WTC11 (cell line): ENCODE results near the gene ITGA5. TPM values are rescaled to one million over a fixed set of nuclear protein-coding genes. Genes with fewer than 3 reads are reported as not detected.

Experiments used
- ATAC-seq: fragments of 200-7000 bp; cut with Tn5 transposase; 2 replicates; pipeline ENCODE4 v1.10.0; 2021; ENCODE audit warnings: mild to moderate bottlenecking, moderate library complexity
- CTCF ChIA-PET: fragments of 300-600 bp; sonication (Branson Sonifier 250); formaldehyde crosslinking; loops from one replicate; lab custom pipeline; 2021; ENCODE audit warnings: antibody characterized with exemption; lab: Charles Lee
- POLR2A ChIA-PET: fragments of 350-600 bp; sonication (Branson Sonifier 250); formaldehyde crosslinking; loops from one replicate; lab custom pipeline; 2021; ENCODE audit warnings: antibody characterized with exemption; lab: Charles Lee
- DNase-seq: peaks from one replicate; pipeline ENCODE4 v3.0.0; 2021; ENCODE audit warnings: low spot score
- H3K27ac Mint-ChIP-seq: 2 replicates; pipeline ENCODE4 v1.8.0; 2021; ENCODE audit warnings: mixed read lengths
- H3K27me3 Mint-ChIP-seq: 2 replicates; pipeline ENCODE4 v1.8.0; 2021; ENCODE audit warnings: low read depth, mild to moderate bottlenecking, moderate library complexity, mixed read lengths
- H3K36me3 Mint-ChIP-seq: 2 replicates; pipeline ENCODE4 v1.8.0; 2021; ENCODE audit warnings: mixed read lengths
- H3K4me1 Mint-ChIP-seq: 2 replicates; pipeline ENCODE4 v1.8.0; 2022; ENCODE audit warnings: mixed read lengths
- H3K4me3 Mint-ChIP-seq: 2 replicates; pipeline ENCODE4 v1.8.0; 2021; ENCODE audit warnings: mild to moderate bottlenecking, moderate library complexity, mixed read lengths
- H3K9me3 Mint-ChIP-seq: 2 replicates; pipeline ENCODE4 v1.8.0; 2021; ENCODE audit warnings: mixed read lengths
- CREB1 ChIP-seq: sonication (generic); formaldehyde crosslinking; IDR thresholded peaks from 2 replicates; pipeline ENCODE4 v1.8.0; 2023; ENCODE audit warnings: mild to moderate bottlenecking, missing genetic modification reagents
- CTCF ChIP-seq: fragments of 200-600 bp; IDR thresholded peaks from 2 replicates; pipeline ENCODE4 v1.8.0; 2022; ENCODE audit warnings: antibody characterized with exemption
- FOXK1 ChIP-seq: sonication (generic); formaldehyde crosslinking; IDR thresholded peaks from 2 replicates; pipeline ENCODE4 v1.8.0; 2022; ENCODE audit warnings: mild to moderate bottlenecking, moderate library complexity, missing genetic modification reagents
- HMGA2 ChIP-seq: fragments of 250-450 bp; sonication (Bioruptor Pico); IDR thresholded peaks from 2 replicates; pipeline ENCODE4 v1.4.0; 2021; ENCODE audit warnings: mild to moderate bottlenecking, moderate library complexity
- HMGXB4 ChIP-seq: sonication (generic); formaldehyde crosslinking; IDR thresholded peaks from 2 replicates; pipeline ENCODE4 v1.8.1; 2023; ENCODE audit warnings: mild to moderate bottlenecking, moderate library complexity, missing genetic modification reagents
- MYBL2 ChIP-seq: sonication (generic); formaldehyde crosslinking; IDR thresholded peaks from 2 replicates; pipeline ENCODE4 v1.8.1; 2023; ENCODE audit warnings: mild to moderate bottlenecking, moderate library complexity, missing genetic modification reagents
- NR3C1 ChIP-seq: sonication (generic); formaldehyde crosslinking; conservative IDR thresholded peaks from 2 replicates; pipeline ENCODE4 v1.8.1; 2023; ENCODE audit warnings: low read depth, mild to moderate bottlenecking, missing genetic modification reagents
- RELA ChIP-seq: sonication (generic); formaldehyde crosslinking; IDR thresholded peaks from 2 replicates; pipeline ENCODE4 v1.8.1; 2022; ENCODE audit warnings: missing genetic modification reagents, mild to moderate bottlenecking, borderline replicate concordance
- RORB ChIP-seq: fragments of 250-450 bp; sonication (Bioruptor Pico); IDR thresholded peaks from 2 replicates; pipeline ENCODE4 v1.9.0; 2021; ENCODE audit warnings: mild to moderate bottlenecking
- TEAD4 ChIP-seq: sonication (generic); formaldehyde crosslinking; IDR thresholded peaks from 2 replicates; pipeline ENCODE4 v1.8.0; 2022; ENCODE audit warnings: mild to moderate bottlenecking, missing genetic modification reagents
- USF1 ChIP-seq: sonication (generic); formaldehyde crosslinking; IDR thresholded peaks from 2 replicates; pipeline ENCODE4 v1.8.0; 2022; ENCODE audit warnings: mild to moderate bottlenecking, missing genetic modification reagents
- ZNF121 ChIP-seq: sonication (generic); formaldehyde crosslinking; IDR thresholded peaks from 2 replicates; pipeline ENCODE4 v1.8.0; 2023; ENCODE audit warnings: missing genetic modification reagents
- total RNA-seq: library from RNA; stranded (reverse); gene quantifications from 3 replicates; pipeline ENCODE4 v1.2.3, GENCODE V29; 2021
- TF ChIP-seq, protein P1 (sequence below): sonication (generic); formaldehyde crosslinking; IDR thresholded peaks from 2 replicates; pipeline ENCODE4 v1.8.1; 2022; ENCODE audit warnings: mild to moderate bottlenecking, moderate library complexity, missing genetic modification reagents
- TF ChIP-seq, protein P2 (sequence below): sonication (generic); formaldehyde crosslinking; IDR thresholded peaks from 2 replicates; pipeline ENCODE4 v1.8.0; 2022; ENCODE audit warnings: missing genetic modification reagents
- TF ChIP-seq, protein P3 (sequence below): sonication (generic); formaldehyde crosslinking; IDR thresholded peaks from 2 replicates; pipeline ENCODE4 v1.8.1; 2023; ENCODE audit warnings: mild to moderate bottlenecking, missing genetic modification reagents

The ITGA5 gene
- total RNA-seq, 1 experiment from 2014 or later: 21.9 TPM

DNA sequence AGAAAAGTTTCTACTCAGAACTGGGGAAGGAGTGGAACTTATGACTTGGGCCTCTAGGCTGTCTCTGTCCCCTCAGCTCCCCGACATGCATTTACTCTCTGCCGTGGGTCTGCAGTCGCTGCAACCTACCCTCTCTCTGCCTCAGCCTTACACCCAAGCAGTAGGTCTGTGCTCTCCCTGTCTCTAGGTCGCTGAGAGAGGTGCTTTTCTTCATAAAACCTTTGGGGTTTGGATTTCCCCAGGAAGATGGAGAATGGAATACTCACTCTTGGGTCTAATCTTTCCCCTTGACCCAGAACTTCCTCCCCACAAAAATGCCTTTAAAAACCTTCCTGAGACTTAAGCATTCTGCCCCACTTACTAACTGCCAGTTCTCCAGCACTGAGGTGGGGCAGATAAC lies 67.7 kb downstream of the ITGA5 start:
- ChIA-PET CTCF (interaction anchor here (1.2 to 4.3 kb wide), 7 partner anchors 9 to 58 kb away, joined by 3 to 61 read pairs (median 13); partner anchors contain the start of gene COPZ1), POLR2A (interaction anchor here (1.0 to 1.3 kb wide), 3 partner anchors 11 to 19 kb away, joined by 3 to 8 read pairs (median 4); no protein-coding TSS in a partner anchor)
- peak overlapping the region; percentile 87 for H3K4me3 Mint-ChIP-seq
- H3K27me3 Mint-ChIP-seq: peaks cover 18% of the 10 kb centered on the region
- H3K4me1 Mint-ChIP-seq: peaks cover 47% of the 10 kb centered on the region
- no peaks in the 10 kb centered on the region for H3K9me3 Mint-ChIP-seq
- peaks cover 38% of the 10 kb centered on the region for H3K36me3 Mint-ChIP-seq
- DNase-seq (no peak), ATAC-seq (no peak)
- TF ChIP-seq CTCF (no peak), RORB (CRISPR knock-in tag) (no peak), MYBL2 (CRISPR knock-in tag) (no peak), HMGXB4 (no peak), FOXK1 (CRISPR knock-in tag) (no peak), USF1 (CRISPR knock-in tag) (no peak), CREB1 (CRISPR knock-in tag) (no peak)
- TF ChIP-seq, protein P1, sequence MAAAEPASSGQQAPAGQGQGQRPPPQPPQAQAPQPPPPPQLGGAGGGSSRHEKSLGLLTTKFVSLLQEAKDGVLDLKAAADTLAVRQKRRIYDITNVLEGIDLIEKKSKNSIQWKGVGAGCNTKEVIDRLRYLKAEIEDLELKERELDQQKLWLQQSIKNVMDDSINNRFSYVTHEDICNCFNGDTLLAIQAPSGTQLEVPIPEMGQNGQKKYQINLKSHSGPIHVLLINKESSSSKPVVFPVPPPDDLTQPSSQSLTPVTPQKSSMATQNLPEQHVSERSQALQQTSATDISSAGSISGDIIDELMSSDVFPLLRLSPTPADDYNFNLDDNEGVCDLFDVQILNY (CRISPR knock-in tag): no peak
- TF ChIP-seq, protein P2, sequence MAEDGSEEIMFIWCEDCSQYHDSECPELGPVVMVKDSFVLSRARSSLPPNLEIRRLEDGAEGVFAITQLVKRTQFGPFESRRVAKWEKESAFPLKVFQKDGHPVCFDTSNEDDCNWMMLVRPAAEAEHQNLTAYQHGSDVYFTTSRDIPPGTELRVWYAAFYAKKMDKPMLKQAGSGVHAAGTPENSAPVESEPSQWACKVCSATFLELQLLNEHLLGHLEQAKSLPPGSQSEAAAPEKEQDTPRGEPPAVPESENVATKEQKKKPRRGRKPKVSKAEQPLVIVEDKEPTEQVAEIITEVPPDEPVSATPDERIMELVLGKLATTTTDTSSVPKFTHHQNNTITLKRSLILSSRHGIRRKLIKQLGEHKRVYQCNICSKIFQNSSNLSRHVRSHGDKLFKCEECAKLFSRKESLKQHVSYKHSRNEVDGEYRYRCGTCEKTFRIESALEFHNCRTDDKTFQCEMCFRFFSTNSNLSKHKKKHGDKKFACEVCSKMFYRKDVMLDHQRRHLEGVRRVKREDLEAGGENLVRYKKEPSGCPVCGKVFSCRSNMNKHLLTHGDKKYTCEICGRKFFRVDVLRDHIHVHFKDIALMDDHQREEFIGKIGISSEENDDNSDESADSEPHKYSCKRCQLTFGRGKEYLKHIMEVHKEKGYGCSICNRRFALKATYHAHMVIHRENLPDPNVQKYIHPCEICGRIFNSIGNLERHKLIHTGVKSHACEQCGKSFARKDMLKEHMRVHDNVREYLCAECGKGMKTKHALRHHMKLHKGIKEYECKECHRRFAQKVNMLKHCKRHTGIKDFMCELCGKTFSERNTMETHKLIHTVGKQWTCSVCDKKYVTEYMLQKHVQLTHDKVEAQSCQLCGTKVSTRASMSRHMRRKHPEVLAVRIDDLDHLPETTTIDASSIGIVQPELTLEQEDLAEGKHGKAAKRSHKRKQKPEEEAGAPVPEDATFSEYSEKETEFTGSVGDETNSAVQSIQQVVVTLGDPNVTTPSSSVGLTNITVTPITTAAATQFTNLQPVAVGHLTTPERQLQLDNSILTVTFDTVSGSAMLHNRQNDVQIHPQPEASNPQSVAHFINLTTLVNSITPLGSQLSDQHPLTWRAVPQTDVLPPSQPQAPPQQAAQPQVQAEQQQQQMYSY (CRISPR knock-in tag): no peak
- no peak overlapping the region for H3K27ac Mint-ChIP-seq

- no peak overlapping the region for H3K4me3 Mint-ChIP-seq
- H3K27ac Mint-ChIP-seq: no peak overlapping the region
- peaks cover 47% of the 10 kb centered on the region for H3K4me1 Mint-ChIP-seq
- no peaks in the 10 kb centered on the region for H3K9me3 Mint-ChIP-seq
- POLR2A ChIA-PET: interaction anchor here (1.0 kb wide), 1 partner anchor 11 kb away, joined by 3 read pairs; no protein-coding TSS in a partner anchor
- ATAC-seq: no peak
- peaks cover 38% of the 10 kb centered on the region for H3K36me3 Mint-ChIP-seq
- CTCF ChIA-PET: interaction anchor here (0.8 to 4.3 kb wide), 10 partner anchors 14 to 159 kb away, joined by 3 to 61 read pairs (median 8); partner anchors contain the start of gene COPZ1
- TF ChIP-seq NR3C1 (CRISPR knock-in tag) (no peak), ZNF121 (CRISPR knock-in tag) (no peak), TEAD4 (CRISPR knock-in tag) (no peak), CREB1 (CRISPR knock-in tag) (no peak), RELA (CRISPR knock-in tag) (no peak), HMGA2 (no peak)
- TF ChIP-seq, protein P3, sequence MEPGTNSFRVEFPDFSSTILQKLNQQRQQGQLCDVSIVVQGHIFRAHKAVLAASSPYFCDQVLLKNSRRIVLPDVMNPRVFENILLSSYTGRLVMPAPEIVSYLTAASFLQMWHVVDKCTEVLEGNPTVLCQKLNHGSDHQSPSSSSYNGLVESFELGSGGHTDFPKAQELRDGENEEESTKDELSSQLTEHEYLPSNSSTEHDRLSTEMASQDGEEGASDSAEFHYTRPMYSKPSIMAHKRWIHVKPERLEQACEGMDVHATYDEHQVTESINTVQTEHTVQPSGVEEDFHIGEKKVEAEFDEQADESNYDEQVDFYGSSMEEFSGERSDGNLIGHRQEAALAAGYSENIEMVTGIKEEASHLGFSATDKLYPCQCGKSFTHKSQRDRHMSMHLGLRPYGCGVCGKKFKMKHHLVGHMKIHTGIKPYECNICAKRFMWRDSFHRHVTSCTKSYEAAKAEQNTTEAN (CRISPR knock-in tag): no peak
- H3K27me3 Mint-ChIP-seq: peaks cover 18% of the 10 kb centered on the region
- no peak for DNase-seq
These were observed 68.3 kb downstream of the ITGA5 start for GRCh38 chr12:54350743-54351142.
